Iris pigment epithelial cell (primary cell): ENCODE results near the gene FOXP1.
A peak's percentile ranks its signal among the peaks of the same experiment; 100 is the strongest.

ENCODE experiments used
- DNase-seq: peaks from one replicate; pipeline ENCODE4 v3.0.0-alpha.2; 2011; ENCODE audit warnings: low read depth

The FOXP1 gene

GRCh38 chr3:71563827-71564226 is 19.7 kb downstream of the FOXP1 start:
- no peak for DNase-seq

GRCh38 chr3:71562938-71563337 is 20.6 kb downstream of the FOXP1 start:
- no peak for DNase-seq

GRCh38 chr3:71560665-71561064 is 22.9 kb downstream of the FOXP1 start:
- DNase-seq = peak; percentile 60

GRCh38 chr3:71559578-71560162 is 23.9 kb downstream of the FOXP1 start:
- no peak for DNase-seq

- no peak for DNase-seq
Observed at GRCh38 chr3:71559021-71559420, 24.5 kb downstream of the FOXP1 start.

GRCh38 chr3:71554649-71555048 is 28.9 kb downstream of the FOXP1 start:
- no peak for DNase-seq

- peak; percentile 83 for DNase-seq
Observed at GRCh38 chr3:71551311-71551919, 32.1 kb downstream of the FOXP1 start.

GRCh38 chr3:71549951-71550350 is 33.6 kb downstream of the FOXP1 start:
- no peak for DNase-seq

GRCh38 chr3:71548705-71549384 is 34.7 kb downstream of the FOXP1 start:
- no peak for DNase-seq

- DNase-seq = peak; percentile 68
Observed at GRCh38 chr3:71547249-71548198, 36.0 kb downstream of the FOXP1 start.

GRCh38 chr3:71546821-71547220 is 36.7 kb downstream of the FOXP1 start:
- no peak for DNase-seq

- no peak for DNase-seq
Observed at GRCh38 chr3:71545330-71545729, 38.2 kb downstream of the FOXP1 start.

GRCh38 chr3:71543371-71544016 is 40.0 kb downstream of the FOXP1 start:
- no peak for DNase-seq

GRCh38 chr3:71542521-71543370 is 40.8 kb downstream of the FOXP1 start:
- DNase-seq = peak; percentile 91

- peak; percentile 80 for DNase-seq
Observed at GRCh38 chr3:71541313-71541712, 42.2 kb downstream of the FOXP1 start.

GRCh38 chr3:71537211-71537611 is 46.3 kb downstream of the FOXP1 start:
- peak; percentile 83 for DNase-seq

- DNase-seq = peak; percentile 85
Observed at GRCh38 chr3:71536376-71536965, 47.1 kb downstream of the FOXP1 start.

- no peak for DNase-seq
Observed at GRCh38 chr3:71533588-71533987, 49.9 kb downstream of the FOXP1 start.

- DNase-seq = peak; percentile 88
Observed at GRCh38 chr3:71532639-71533395, 50.7 kb downstream of the FOXP1 start.
